A673 (cell line): ENCODE results near the gene GRIN2D. TPM values are rescaled to one million over a fixed set of nuclear protein-coding genes. Genes with fewer than 3 reads are reported as not detected.

ENCODE experiments used
- BruUV-seq: library from RNA; stranded (reverse); fragments of 400-500 nt; replicated peaks from 2 replicates; lab custom pipeline; 2021; lab: Mats Ljungman, UMichigan
- CTCF ChIA-PET: fragments of 300-600 bp; sonication (Branson Sonifier 250); formaldehyde crosslinking; loops from one replicate; lab custom pipeline; 2022; ENCODE audit warnings: antibody characterized with exemption; lab: Charles Lee
- POLR2A ChIA-PET: fragments of 300-600 bp; sonication (Branson Sonifier 250); formaldehyde crosslinking; loops from one replicate; lab custom pipeline; 2022; ENCODE audit warnings: antibody characterized with exemption; ENCODE audit not compliant: low non-redundant PET; lab: Charles Lee
- DNase-seq: peaks from one replicate; pipeline ENCODE4 v3.0.0-alpha.2; 2015; ENCODE audit warnings: low spot score
- H3K27ac ChIP-seq: fragments of 200-600 bp; sonication (generic); 2 replicates; pipeline ENCODE4 v1.5.1; 2016; ENCODE audit warnings: mixed run types, low read depth, mild to moderate bottlenecking, mixed read lengths, antibody characterized with exemption, low read length; ENCODE audit not compliant: poor library complexity, severe bottlenecking
- H3K27me3 ChIP-seq: fragments of 200-600 bp; sonication (generic); replicated peaks from 2 replicates; pipeline ENCODE4 v1.6.1; 2017; ENCODE audit warnings: mixed run types, low read depth, mild to moderate bottlenecking, mixed read lengths, antibody characterized with exemption, low read length; ENCODE audit not compliant: insufficient read depth, poor library complexity
- H3K36me3 ChIP-seq: fragments of 200-600 bp; sonication (generic); 2 replicates; pipeline ENCODE4 v1.6.1; 2016; ENCODE audit warnings: mixed run types, mild to moderate bottlenecking, mixed read lengths, antibody characterized with exemption, low read length; ENCODE audit not compliant: insufficient read depth, poor library complexity, severe bottlenecking
- H3K4me1 ChIP-seq: fragments of 200-600 bp; sonication (generic); 2 replicates; pipeline ENCODE4 v1.6.1; 2017; ENCODE audit warnings: mixed run types, mild to moderate bottlenecking, mixed read lengths, antibody characterized with exemption, low read length; ENCODE audit not compliant: insufficient read depth, poor library complexity, severe bottlenecking
- H3K4me3 ChIP-seq: fragments of 200-600 bp; sonication (generic); 2 replicates; pipeline ENCODE4 v1.5.1; 2016; ENCODE audit warnings: low read depth, mixed run types, mild to moderate bottlenecking, mixed read lengths, low read length; ENCODE audit not compliant: poor library complexity, severe bottlenecking
- H3K9me3 ChIP-seq: fragments of 200-600 bp; sonication (generic); 2 replicates; pipeline ENCODE4 v1.6.1; 2016; ENCODE audit warnings: mixed run types, low read depth, mild to moderate bottlenecking, mixed read lengths, antibody characterized with exemption, low read length; ENCODE audit not compliant: poor library complexity, severe bottlenecking
- CTCF ChIP-seq: fragments of 300-800, 200-600 bp; sonication (generic); conservative IDR thresholded peaks from 2 replicates; pipeline ENCODE4 v1.5.1; 2017; ENCODE audit warnings: low read depth, mild to moderate bottlenecking, antibody characterized with exemption, low read length, moderate library complexity, mixed read lengths
- EZH2 ChIP-seq: fragments of 200-600 bp; sonication (generic); IDR thresholded peaks from 2 replicates; pipeline ENCODE4 v1.6.1; 2017; ENCODE audit warnings: borderline replicate concordance, low read depth, mild to moderate bottlenecking, mixed read lengths, antibody characterized with exemption, low read length; ENCODE audit not compliant: poor library complexity, severe bottlenecking
- intact Hi-C: fragments of 100-400 bp; cut with micrococcal nuclease; formaldehyde crosslinking; loops from one replicate; pipeline ENCODE4 v1.10.0; 2022; ENCODE audit not compliant: unreplicated experiment
- total RNA-seq: library from RNA; stranded (reverse); gene quantifications from 2 replicates; pipeline ENCODE4 v1.2.3, GENCODE V29; 2021

The GRIN2D gene
- total RNA-seq, 1 experiment from 2014 or later = 10.4 TPM

GRCh38 chr19:48398102-48398374 lies 4.6 kb downstream of the GRIN2D start:
- Histone ChIP-seq H3K4me1 (peaks cover 68% of the 10 kb centered on the region), H3K27me3 (no peaks in the 10 kb centered on the region), H3K36me3 (no peaks in the 10 kb centered on the region), H3K4me3 (peak overlapping the region; percentile 57), H3K9me3 (no peaks in the 10 kb centered on the region), H3K27ac (peak overlapping the region; percentile 81)
- intact Hi-C loops = loop anchor here (5.0 kb wide), 1 partner anchor 76 kb away; a partner anchor contains a TSS
- no peak for TF ChIP-seq CTCF
- no peak for TF ChIP-seq EZH2
- no TSS peak for BruUV-seq
- CTCF ChIA-PET = no interaction called here
- peak; percentile 36 for DNase-seq
- POLR2A ChIA-PET = no interaction called here

GRCh38 chr19:48398375-48399235 lies 5.1 kb downstream of the GRIN2D start:
- no TSS peak for BruUV-seq
- Histone ChIP-seq H3K4me1 (peaks cover 65% of the 10 kb centered on the region), H3K9me3 (no peaks in the 10 kb centered on the region), H3K4me3 (peak overlapping the region; percentile 57), H3K27me3 (no peaks in the 10 kb centered on the region), H3K36me3 (no peaks in the 10 kb centered on the region), H3K27ac (peak overlapping the region; percentile 81)
- TF ChIP-seq EZH2 (no peak), CTCF (no peak)
- peak; percentile 93 for DNase-seq
- intact Hi-C loops = loop anchor here (5.0 kb wide), 1 partner anchor 76 kb away; a partner anchor contains a TSS
- ChIA-PET POLR2A (no interaction called here), CTCF (no interaction called here)

- no peak for TF ChIP-seq CTCF
- TF ChIP-seq EZH2 = no peak
- peak; percentile 60 for DNase-seq
- H3K36me3 ChIP-seq = no peaks in the 10 kb centered on the region
- H3K4me1 ChIP-seq = peaks cover 51% of the 10 kb centered on the region
- no peaks in the 10 kb centered on the region for H3K9me3 ChIP-seq
- CTCF ChIA-PET = no interaction called here
- no peak overlapping the region for H3K4me3 ChIP-seq
- H3K27me3 ChIP-seq = no peaks in the 10 kb centered on the region
- intact Hi-C loops = no loop called here
- POLR2A ChIA-PET = no interaction called here
- BruUV-seq = no TSS peak
- H3K27ac ChIP-seq = no peak overlapping the region
Measured at GRCh38 chr19:48400018-48400742, 6.7 kb downstream of the GRIN2D start.
